ENCODE data around the gene SH3BP2.

The SH3BP2 gene

DNA sequence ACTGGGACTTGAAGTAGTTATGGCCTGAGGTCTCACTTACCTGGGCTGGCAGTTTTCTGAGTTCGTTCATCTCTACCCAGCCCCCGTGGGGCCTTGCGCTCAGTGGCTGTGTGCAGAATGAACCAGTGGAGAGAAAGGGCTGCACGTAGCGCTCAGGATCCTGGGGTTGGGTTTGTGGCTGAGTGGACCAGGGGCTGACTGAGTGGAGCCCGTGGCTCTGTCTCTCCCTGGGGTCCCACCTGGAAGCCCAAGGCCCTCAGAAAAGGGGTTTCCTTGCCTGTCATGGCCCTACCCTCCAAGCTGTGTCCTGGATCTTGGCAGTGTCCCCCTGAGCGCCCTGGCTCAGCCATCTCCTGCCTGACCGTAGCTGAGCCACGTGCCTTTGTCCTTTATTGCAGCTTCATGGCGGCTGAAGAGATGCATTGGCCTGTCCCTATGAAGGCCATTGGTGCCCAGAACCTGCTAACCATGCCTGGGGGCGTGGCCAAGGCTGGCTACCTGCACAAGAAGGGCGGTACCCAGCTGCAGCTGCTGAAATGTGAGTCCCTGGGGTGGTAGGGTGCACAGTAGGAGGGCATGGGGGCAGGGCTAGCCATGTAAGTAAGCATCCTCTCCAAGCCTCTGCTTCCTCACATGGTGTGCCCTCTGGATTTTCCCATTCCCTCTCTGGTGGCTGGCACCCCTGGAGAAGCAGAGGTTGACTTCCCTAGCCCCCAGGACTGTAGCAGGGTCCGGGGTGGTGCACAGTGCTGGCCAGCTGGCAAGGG is 27.5 kb downstream of the SH3BP2 start:
- DNase-seq, result no peak

DNA sequence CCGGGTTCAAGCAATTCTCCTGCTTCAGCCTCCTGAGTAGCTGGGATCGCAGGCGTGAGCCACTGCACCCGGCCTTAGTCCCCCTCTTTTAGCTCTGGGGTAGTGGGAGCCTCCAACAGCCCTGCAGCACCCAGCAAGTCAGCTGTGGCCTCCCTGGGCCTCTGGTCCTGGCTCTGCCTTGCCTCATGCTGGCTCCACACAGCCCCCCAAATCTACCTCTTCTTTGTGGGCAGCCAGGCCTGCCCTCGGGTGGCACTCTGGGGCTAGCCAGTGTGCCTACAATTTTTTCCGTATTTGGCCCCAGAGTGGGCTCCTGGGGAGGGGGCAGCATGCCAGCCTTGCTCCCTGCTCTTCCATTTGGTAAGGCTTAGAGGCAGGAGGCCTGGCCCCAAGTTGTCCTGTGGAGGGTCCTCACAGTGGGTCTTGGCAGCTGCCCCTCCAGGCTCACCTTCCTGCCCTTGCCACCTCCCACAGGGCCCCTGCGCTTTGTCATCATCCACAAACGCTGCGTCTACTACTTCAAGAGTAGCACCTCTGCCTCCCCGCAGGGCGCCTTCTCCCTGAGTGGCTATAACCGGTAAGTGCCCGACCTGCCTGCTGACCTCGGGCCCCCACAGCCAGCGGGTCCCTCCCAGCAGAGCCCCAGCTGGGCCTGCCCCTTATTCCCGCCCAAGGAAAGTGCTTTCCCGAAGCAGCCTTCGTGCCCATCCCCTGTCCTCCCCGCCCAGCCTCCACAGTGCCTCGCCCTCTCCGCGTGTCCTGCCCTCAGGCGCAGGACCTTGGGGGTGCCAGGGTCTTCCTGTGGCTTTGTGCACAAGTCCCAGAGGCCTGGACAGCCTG is 29.8 kb downstream of the SH3BP2 start:
- no peak for DNase-seq

DNA sequence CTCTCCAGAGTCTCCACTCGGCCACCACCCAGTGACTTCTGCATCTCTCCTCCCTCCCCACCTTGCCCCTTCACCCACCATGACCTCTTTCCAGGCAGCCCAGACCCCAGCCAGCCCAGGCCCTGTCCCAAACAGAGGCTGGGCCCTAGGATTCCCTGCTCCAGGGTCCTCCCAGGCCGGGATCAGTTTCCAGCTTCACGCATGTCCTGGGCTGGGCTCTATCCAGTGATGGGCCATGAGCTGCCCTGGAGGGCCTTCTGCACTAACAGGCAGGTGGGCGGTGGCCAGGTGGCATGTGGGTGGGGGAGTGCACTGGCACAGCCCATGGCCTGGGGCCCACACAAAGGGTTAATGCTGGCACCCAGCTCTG is 30.4 kb downstream of the SH3BP2 start:
- DNase-seq, result no peak

DNA sequence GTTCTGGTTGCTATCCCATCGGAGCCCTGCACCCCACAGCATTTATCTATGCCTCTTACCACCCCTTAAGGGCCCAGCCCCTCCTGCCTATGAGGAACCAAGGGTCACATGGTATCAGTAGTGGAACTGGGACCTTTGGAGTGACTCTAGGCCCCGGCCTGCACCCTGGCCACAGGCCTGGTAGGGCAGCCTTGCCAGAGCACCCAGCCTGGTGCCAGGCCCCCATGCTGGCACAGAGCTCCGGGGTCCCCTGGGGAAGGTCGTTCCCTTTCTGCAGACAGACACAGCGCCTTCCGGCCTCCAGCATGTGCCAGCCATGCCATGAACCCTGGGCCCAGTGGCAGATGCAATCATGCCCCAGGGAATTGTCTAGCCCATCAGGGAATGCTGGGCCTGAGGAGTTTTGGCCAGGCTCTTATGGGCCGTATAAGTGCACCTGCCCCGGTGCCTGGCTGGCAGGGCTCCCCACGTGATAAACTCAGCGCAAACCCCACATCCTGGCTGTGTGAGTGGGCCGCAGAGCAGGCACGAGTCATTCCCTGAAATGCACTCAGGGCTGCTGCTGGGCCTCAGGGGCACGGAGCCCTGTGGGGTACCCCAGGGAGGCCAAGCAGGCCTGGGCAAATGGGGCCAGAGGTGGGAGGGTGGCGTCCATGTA is 30.9 kb downstream of the SH3BP2 start:
- no peak for DNase-seq

DNA sequence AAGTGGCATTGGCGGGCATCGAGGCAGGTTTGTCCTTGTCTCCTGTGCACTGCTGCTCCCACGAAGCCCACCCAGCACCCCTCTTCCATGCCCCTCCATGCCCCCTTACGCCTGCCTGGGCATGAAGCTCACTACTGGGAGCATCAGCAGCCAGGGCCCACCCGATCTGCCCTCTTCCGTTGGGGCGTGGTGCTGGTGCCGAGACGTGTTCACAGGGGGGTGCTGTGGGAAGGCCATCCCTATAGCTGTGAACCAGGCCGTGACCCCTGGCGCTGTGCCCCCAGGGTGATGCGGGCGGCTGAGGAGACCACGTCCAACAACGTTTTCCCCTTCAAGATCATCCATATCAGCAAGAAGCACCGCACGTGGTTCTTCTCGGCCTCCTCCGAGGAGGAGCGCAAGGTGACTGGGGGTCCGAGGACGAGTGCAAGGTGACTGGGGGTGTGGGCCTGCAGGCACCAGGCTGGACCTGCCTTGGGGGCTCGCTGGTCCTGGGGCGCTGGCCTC is 31.5 kb downstream of the SH3BP2 start:
- no peak for DNase-seq

DNA sequence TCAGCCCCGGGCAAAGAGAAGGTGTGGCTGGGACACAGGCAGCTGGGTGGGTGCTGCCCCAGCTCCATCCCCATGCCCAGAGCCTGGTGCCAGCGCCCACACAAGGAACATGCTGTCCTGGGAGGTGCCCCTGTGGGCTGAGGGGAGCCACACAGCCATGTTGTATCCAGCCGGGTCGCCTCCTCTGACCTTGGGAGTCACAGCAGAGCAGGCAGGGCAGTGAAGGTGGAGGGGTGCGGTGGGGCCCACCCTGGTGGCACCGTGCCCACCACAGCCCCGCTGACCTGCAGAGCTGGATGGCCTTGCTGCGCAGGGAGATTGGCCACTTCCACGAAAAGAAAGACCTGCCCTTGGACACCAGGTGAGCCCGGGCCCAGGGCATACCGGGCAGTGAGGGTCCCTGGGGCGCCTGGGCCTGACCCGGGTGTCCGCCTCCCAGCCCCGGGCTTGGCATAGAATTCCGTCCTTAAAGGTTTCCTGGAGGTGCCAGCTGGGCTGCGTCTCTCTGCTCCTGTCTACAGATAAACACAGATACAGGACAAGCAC is 32.0 kb downstream of the SH3BP2 start:
- no peak for DNase-seq

DNA sequence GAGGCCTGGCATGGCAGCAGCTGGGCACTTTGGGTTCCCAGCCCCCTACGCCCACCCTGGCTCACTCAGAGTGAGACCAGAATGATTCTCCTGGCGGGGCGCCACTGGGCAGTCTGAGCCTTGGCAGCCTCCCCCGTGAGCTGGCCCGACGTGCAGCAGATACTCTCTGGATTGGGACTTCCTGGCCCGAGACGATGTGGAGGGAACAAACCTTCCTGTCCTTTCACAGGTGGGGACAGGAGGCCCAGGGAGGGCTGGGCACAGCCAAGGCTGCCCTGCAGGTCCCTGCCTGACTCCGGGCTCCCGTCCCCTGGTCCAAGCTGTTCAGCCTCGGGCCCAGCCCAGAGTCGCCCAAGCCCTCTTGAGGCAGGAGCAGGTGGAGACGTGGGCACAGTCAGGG is 32.9 kb downstream of the SH3BP2 start:
- no peak for DNase-seq

DNA sequence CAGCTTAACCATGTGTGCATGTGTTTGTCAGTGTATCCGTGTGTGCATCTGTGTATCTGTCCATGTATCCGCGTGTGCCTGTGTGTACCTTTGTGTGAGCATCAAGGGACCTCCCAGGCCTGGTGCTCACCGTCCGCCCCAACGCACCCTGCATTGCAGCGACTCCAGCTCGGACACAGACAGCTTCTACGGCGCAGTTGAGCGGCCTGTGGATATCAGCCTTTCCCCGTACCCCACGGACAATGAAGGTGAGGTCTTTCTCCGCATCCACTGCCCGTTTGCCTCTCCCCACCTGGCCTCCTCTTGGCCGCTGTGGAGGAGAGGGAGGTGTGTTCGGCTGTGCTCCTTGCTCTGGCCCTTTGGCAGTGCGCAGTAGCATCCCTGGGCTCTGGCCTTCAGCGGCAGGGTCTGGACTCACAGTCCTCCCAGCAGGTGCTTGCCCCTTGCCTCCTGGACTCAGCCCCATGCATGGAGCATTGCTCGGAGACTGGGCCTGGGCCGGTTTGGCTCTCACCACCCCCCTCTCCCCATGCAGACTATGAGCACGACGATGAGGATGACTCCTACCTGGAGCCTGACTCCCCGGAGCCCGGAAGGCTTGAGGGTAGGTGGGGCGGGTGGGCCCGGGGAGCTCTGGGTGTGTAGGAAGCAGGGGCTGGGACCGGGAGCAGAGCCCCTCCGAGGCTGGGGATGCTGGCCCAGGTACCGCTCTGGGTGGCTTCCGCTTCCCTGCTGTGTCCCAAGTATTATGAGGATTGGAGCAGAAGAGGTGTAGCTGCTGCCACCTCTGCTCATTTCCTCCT is 34.4 kb downstream of the SH3BP2 start:
- no peak for DNase-seq

DNA sequence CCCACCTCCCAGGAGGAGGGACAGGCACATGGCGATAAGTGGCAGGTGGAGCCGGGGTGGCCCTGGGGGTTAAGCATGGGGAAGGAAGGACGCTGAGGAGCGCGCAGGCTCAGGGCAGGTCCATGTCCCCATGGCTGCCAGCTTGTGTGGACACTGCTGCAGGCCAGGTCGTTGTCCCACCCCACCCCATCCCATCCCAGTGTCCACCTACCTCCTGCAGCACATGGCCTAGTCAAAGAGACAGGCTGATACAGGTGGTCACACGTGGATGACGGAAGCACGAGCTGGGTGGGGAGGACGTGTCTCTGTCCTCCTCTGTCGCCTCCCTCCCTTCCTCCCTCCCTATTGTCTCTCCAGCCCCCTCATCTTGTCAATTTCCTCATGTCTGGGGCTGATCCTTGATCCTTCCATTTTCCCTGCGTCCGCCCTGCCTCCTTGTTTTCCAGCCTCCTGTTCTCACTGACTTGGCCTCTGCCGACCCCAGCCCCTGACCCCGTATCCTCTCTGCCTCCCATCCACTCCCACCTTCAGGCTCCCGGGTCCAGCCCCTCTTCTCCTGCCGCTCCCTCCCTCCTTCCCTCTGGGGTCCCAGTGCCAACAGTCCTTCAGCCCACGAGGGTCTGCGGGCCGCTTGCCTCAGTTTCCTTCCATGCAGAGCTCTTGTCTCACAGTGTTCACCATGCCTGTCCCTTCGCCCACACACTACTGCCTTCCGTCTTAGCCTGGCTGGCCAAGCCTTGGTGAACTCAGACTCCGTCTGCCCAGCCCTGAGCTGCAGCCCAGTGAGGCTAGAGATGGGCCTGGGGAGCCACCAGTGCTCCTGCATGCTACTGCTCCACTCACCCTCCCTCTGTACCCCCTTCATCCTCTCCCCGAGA is 35.2 kb downstream of the SH3BP2 start:
- DNase-seq, result no peak

DNA sequence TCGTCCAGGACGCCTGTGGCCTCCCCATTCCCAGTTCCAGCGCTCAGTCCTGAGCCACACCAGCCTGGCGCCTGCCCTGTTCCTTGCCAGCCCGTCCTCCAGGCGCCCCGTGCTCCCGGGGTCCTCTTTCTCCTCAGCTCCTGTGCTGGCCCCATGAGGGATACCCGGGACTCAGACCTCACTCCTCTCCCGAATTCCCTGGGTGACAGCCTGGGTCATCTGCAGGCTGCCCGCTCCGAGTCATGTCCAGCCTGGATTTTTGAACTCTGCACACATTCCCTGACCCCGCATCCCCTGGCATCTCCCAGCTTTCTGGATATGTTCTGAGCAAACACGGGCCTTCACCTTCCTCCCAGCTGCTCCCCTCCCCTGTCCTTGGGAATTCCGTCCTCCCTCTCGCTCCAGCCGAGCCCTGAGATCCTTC is 35.9 kb downstream of the SH3BP2 start:
- no peak for DNase-seq

DNA sequence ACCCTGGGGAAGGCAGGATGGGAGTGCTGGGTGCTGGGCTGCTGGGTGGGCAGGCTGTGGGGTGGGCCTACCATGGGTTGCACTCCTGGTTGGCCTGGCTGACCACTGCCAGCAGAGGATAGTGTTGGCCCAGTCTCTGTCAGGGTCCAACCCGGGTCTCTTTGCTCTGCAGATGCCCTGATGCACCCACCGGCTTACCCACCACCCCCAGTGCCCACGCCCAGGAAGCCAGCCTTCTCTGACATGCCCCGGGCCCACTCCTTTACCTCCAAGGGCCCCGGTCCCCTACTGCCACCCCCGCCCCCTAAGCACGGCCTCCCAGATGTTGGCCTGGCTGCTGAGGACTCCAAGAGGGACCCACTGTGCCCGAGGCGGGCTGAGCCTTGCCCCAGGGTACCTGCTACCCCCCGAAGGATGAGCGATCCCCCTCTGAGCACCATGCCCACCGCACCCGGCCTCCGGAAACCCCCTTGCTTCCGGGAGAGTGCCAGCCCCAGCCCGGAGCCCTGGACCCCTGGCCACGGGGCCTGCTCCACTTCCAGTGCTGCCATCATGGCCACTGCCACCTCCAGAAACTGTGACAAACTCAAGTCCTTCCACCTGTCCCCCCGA is 36.5 kb downstream of the SH3BP2 start:
- DNase-seq, result no peak

DNA sequence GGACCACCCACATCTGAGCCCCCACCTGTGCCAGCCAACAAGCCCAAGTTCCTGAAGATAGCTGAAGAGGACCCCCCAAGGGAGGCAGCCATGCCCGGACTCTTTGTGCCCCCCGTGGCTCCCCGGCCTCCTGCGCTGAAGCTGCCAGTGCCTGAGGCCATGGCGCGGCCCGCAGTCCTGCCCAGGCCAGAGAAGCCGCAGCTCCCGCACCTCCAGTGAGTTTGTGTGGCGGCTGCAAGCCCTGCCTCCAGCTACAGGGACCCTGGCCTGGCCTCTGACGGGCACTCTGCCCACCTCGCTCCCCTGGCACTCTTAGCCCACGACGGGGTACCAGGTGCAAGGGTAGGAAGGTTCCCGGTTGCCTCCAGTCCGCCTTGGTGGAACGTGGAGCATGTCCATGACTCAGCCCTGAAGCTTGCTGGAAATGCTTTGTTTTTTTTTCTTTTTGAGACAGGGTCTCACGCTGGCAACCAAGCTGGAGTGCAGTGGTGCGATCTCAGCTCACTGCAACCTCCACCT is 37.1 kb downstream of the SH3BP2 start:
- DNase-seq, result no peak

DNA sequence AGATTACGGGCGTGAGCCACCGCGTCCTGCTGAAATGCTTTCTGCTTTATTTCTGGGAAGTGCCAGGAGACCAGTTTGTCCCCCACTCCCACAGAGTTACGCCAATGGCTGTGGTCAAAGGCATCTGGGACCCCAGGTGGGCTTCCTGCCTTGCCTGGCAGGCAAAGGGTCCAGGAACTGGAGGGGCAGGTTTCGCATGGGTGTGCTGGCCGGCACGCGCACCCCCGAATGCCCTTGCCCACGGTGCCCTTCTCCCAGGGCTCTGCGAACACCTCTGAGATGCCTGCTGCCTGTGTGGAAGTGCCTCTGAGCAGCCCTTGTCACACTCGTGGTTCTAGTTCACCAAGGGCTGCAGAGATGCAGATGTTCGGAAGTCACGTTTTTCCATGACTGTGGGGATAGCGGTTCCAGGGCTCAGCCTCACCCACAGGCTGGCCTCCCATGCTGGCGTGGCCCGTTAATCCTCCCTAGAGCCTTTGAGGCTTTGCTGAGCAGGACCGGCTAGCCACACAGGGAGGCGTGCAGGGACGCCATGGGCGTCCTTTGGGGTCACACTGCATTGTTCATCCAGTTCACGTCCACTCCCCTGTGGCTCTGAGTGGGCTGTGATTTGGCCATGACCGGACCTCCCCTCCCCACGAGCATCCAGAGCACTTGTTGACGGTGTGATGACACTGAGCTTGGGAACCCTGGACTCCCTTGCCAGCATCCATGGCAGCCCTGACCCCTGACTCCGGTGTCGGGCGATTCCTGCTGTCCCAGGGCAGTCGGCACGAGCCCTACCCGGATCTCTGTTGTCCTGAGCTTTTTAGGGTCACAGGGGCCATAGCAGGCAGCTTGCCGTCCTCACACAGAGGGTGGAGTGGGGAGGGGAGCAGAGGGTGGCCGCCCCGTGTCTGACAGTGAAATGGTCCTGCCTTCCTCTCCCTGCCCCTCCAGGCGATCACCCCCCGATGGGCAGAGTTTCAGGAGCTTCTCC is 38.0 kb downstream of the SH3BP2 start:
- no peak for DNase-seq

DNA sequence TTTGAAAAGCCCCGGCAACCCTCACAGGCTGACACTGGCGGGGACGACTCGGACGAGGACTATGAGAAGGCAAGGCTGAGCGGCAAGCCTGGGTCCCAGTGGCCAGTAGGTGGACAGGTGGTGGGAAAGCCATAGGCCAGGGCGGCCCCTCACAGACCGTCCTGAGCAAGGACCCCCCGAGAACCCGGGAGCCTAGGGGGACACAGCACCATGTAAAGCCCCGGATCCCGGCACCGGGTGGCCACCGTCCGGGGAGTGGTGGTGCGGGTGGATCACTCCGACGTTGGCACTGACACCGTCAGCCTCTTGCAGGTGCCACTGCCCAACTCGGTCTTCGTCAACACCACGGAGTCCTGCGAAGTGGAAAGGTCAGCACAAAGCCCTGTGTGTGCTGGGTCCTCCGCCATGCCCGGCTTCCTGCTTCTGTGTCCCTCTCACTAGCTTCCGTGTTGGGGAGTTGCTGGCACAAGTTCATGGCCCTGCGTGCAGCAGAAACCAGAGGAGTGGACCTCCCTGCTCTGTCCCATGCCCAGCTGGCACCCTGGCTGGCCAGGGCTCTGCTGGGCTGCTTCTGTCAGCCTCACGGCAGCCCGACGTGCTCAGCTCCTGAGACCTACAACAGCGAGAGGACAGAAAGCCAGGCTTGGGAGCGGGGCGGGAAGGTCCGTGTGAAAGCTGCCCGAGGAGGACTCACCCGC is 38.9 kb downstream of the SH3BP2 start:
- no peak for DNase-seq

DNA sequence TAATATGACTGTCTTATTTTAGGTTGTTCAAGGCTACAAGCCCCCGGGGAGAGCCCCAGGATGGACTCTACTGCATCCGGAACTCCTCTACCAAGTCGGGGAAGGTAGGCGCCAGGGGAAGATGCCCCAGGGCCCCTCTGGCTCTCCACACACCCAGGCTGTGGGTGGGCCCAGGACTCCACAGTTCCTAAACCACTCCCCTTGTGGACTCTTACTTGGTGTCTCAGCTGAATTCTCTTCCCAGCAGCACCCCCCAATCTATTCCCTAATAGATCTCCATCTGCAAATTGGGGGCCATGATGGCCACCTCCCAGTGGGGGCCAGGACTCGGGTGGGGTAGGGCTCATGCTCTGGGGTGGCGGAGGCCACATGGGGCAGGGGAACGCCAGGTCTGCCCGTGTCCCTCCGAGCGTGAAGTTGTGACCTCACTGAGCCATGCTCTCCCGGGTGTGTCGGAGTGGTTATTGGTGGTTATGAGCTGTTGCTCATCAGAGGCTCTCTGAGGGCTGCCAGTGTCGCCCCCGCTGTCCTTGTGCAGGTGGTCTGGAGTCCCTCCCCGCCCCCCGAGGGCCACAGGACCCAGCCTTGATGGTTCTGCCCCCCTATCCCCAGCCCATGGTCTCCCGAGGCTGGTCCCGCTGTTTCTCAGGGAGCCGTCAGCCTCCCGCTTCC is 39.6 kb downstream of the SH3BP2 start:
- no peak for DNase-seq

DNA sequence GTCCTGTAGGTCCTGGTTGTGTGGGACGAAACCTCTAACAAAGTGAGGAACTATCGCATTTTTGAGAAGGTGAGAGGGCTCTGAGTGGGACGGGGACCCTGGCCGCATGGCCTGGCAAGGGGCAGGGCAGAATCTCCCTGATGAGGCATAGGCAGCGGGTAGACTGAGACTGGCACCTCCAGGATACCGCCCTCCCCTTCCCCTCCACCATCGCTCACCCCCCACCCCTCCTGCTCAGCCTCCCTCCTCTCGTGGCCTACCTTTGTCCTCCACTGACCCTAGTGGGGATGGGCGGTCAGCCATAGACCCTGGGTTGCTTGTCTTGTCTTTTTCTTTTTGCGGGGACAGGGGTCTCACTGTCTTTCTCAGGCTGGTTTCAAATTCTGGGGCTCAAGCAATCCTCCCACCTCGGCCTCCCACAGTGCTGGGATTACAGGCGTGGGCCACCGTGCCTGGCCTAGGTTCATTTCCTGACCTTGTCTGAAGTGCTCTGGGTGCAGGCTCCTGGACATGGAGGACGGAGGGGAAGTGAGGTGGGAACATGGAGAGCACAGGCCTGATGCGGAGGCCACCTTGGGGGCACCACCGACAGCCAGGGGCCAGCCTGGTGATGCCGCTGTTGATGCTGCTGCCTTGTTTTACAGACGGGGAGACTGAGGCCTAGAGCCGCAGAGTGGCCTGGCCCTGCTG is 40.2 kb downstream of the SH3BP2 start:
- DNase-seq, result no peak

DNA sequence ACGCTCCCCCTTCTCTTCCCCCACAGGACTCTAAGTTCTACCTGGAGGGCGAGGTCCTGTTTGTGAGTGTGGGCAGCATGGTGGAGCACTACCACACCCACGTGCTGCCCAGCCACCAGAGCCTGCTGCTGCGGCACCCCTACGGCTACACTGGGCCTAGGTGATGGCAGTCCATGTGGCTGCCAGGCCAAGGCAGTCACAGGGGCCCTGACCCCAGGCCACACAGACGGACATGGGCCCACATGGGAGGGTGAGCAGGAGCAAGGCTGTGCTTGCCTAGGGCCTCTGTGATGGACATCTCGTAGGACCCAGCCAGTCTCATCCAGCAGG is 40.8 kb downstream of the SH3BP2 start:
- no peak for DNase-seq

Data from NCI-H524 treated with DMSO at 0.1 percent for 48 hours (cell line).